ENCODE results near the gene KLF5.

The KLF5 gene

DNA sequence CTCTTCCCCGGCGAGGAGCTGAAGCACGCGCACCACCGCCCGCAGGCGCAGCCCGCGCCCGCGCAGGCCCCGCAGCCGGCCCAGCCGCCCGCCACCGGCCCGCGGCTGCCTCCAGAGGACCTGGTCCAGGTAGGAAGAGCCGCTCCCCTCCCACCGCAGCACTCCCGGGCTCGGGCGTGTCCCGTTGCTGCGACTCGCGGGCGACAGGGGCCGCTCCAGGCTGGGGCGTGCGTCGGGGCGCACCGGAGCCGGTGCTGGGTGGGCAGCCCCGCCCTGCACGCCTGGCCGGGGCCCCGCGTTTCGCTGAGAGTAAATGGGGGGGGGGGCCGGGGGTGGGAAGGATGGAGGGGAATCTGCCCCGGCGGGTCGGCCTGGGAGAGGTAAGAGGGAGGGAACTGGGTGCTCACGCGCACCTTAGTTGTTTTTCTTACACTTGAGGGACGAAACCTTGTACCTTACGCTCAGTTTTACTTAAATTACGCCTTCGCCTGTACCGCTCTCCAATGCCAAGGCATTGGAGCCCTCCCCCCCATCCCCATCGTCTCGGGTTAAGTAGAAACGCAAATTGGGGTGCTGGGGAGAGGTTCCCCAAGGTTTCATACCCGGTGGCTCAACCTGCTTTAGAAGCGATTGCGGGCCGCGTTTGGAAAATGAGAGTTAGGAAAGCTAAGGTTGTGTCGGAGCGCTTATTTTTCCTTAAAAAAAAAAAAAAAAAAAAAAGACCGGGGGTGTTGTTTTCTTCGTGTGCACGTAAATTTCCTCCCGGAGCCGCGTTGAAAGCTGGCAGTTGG, 850 bp downstream of the KLF5 start:
- peak; percentile 26 for DNase-seq (ENCODE audit: low spot score)

- DNase-seq (ENCODE audit: low spot score), result peak; percentile 31
Observed at GRCh38 chr13:73060251-73061160, 1.7 kb downstream of the KLF5 start.

- no peak for DNase-seq (ENCODE audit: low spot score)
Observed at GRCh38 chr13:73061473-73061872, 2.7 kb downstream of the KLF5 start.

- DNase-seq (ENCODE audit: low spot score), result no peak
Observed at GRCh38 chr13:73061876-73062275, 3.1 kb downstream of the KLF5 start.

DNA sequence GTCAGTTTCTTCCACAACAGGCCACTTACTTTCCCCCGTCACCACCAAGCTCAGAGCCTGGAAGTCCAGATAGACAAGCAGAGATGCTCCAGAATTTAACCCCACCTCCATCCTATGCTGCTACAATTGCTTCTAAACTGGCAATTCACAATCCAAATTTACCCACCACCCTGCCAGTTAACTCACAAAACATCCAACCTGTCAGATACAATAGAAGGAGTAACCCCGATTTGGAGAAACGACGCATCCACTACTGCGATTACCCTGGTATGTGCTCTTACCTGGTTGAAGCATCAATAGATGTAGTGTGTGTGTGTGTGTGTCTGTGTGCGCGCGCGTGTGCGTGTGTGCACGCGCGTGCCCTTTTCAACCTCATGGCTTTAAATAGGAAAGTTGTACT, 3.7 kb downstream of the KLF5 start:
- no peak for DNase-seq (ENCODE audit: low spot score)

DNA sequence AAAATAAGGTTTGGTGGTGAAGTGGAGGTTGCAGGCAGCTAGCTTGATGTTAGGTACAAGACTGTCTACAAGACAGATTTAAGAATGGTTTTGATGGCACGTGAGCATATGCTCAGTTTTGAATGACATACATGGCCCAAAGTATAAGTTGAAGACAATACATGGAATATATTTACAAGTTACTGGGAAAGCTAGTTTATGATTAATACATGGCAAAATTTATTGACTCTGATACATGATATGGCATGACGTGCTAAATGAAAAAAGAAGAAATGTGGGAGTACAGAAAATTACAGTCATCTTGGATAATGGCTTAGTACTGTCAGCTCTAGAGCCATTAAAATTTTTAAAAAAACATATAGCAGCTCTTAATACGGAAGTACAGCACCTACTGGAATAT, 4.4 kb downstream of the KLF5 start:
- DNase-seq (ENCODE audit: low spot score), result no peak

DNA sequence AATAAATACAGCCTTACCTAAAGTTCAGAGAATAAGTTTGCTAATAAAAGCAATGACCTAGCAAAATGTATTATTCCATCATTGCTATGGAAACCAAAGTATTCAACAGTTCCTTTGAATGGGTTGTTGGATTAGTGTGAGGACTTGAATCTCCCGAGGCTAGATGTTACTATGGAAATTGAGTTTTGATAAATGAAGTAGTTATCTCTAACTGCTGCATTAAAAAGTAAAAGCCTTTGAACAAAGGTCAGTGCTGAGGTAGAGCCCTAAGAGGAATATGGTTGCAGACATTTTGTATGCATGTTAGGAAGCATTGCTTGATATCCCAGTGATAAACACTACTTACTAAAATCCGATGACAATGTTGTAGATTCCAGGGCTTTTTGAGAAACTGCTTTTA, 6.2 kb downstream of the KLF5 start:
- DNase-seq (ENCODE audit: low spot score), result no peak

- DNase-seq (ENCODE audit: low spot score), result no peak
Observed at GRCh38 chr13:73065665-73066340, 7.0 kb downstream of the KLF5 start.

- DNase-seq (ENCODE audit: low spot score), result no peak
Observed at GRCh38 chr13:73069206-73069805, 10.5 kb downstream of the KLF5 start.

DNA sequence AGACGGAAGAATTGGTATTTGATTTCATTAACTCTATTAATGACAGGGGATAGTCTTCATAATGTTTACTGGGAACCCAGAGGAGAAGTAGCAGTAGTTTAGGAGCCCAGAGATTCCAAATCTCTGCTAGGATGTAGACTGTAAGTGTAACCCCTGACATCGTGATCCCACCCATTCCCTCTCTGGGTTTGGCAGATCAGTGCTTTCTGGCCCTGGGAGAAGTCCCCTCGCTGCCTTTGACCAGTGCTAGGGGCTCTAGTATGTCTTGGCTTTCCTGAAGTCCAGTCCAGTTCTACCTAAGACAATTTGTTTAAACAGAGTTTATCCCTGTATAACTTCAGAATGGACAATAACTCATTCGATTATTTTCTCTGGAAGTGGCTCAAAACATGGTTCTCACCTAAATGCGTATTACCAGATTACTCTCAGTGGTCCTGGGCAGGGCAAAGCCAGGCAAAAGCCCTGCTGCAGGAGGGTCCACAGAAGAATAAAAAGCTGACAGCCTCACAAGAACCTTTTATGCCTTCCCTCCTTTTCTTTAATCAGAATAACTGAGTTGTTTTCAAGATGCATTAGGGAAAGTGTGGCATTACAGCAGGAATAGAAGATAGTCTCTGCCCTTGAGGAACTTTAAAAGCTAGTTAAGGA, 11.8 kb downstream of the KLF5 start:
- no peak for DNase-seq (ENCODE audit: low spot score)

GRCh38 chr13:73072239-73072900, 13.6 kb downstream of the KLF5 start:
- no peak for DNase-seq (ENCODE audit: low spot score)

GRCh38 chr13:73073050-73073449, 14.2 kb downstream of the KLF5 start:
- no peak for DNase-seq (ENCODE audit: low spot score)

- no peak for DNase-seq (ENCODE audit: low spot score)
Observed at GRCh38 chr13:73074014-73074413, 15.2 kb downstream of the KLF5 start.

DNA sequence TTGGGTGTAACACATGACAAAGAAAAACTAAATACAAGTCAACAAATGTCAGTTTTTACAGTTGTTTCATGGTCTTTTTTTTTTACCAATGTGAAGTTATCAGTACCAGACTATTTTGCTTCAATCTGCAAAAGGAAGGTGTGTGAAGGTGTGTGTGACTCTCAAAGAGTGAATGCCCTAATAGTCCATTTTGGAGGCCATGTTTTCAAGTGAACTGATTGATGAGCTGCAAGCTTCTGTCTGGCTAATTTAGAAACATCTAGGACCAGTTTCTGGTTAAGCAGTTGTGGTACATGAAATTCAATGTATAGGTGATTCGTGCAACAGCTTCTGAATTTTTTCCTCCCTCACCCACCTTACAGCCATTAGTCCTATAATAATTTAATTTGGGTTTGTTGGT, 16.1 kb downstream of the KLF5 start:
- DNase-seq (ENCODE audit: low spot score), result no peak

DNA sequence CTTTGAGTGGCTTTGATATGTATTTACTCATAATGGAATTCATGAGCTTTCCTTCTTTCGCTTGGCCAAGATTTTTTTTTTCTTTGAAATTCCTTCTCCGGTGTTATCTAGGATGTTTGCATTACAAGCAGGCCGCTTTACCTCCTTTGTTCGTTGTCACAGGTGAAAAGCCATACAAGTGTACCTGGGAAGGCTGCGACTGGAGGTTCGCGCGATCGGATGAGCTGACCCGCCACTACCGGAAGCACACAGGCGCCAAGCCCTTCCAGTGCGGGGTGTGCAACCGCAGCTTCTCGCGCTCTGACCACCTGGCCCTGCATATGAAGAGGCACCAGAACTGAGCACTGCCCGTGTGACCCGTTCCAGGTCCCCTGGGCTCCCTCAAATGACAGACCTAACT, 16.7 kb downstream of the KLF5 start:
- DNase-seq (ENCODE audit: low spot score), result no peak

DNA sequence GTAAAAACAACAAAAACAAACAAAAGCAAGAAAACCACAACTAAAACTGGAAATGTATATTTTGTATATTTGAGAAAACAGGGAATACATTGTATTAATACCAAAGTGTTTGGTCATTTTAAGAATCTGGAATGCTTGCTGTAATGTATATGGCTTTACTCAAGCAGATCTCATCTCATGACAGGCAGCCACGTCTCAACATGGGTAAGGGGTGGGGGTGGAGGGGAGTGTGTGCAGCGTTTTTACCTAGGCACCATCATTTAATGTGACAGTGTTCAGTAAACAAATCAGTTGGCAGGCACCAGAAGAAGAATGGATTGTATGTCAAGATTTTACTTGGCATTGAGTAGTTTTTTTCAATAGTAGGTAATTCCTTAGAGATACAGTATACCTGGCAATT, 17.1 kb downstream of the KLF5 start:
- DNase-seq (ENCODE audit: low spot score), result no peak

DNA sequence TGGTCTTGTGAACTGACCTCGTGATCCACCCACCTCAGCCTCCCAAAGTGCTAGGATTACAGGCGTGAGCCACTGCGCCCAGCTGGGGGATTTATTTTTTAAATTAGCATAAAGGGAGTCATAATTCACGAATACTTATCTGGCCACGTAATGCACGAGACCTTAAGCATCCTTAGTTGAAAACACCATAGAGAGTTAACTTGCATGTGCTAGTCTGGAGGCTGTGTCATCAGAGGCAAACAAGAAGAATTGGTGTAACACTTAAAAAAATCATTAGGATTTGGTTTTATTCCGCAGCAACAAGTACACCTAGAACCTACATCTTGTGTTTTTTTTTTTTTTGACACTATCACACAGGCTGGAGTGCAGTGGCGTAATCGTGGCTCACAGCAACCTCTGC, 19.1 kb downstream of the KLF5 start:
- DNase-seq (ENCODE audit: low spot score), result no peak

DNA sequence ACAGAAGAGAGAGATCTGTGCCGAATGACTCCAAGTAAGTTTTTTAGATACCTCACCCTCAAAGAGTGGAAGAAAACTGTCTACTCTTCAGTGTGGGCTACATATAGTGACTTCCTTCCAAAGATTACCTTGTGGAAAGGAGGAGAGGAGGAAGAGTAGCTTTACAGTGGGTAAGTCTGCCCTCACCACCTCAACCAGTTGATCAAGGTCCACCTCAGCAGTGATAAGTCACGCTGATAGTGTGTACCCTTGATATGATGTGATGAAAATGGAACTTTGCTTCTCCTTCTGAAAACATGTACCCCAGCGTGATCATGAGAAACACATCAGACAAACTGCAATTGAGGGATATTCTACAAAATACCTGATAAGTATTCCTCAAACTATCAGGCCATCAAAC, 20.6 kb downstream of the KLF5 start:
- DNase-seq (ENCODE audit: low spot score), result no peak

DNA sequence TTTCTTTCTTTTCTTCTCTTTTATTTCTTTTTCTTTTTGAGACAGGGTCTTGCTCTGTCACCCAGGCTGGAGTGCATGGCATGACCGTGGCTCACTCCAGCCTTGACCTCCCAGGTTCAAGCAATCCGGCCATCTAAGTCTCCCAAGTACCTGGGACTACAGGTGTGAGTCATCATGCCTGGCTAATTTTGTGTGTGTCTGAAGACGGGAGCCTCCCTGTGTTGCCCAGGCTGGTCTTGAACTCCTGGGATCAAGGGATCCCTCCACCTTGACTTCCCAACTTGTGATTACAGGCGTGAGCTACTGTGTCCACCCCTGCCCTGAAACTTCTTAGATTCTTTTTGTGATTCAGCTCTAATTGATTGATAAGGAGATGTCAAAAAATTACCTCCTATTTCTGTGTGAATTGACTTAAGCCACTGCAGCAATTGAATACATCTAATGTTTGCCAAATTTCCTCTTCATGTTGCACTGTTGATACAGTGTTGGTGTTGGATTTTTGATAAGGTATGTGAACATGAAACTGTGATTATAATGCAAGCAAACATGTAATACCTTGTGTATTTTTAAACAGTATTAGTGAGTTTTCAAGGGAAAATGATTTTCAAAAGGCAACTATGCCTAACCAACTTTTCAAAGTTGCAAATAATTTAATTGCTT, 22.6 kb downstream of the KLF5 start:
- no peak for DNase-seq (ENCODE audit: low spot score)

DNA sequence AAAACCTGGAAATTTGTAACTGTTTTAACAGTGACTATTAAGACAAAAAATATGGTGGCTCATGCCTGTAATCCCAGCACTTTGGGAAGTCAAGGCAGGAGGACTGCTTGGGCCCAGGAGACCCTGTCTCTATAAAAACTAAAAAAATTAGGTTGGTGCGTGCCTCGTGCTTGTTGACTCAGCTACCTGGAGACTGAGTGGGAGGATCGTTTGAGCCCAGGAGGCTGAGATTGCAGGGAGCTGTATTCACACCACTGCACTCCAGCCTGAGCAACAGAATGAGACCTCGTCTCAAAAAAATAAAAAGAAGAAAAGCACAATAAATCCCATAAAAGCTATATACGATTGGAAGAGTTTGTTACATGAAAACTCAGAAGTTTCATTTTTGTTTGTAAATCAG, 23.7 kb downstream of the KLF5 start:
- no peak for DNase-seq (ENCODE audit: low spot score)

DNA sequence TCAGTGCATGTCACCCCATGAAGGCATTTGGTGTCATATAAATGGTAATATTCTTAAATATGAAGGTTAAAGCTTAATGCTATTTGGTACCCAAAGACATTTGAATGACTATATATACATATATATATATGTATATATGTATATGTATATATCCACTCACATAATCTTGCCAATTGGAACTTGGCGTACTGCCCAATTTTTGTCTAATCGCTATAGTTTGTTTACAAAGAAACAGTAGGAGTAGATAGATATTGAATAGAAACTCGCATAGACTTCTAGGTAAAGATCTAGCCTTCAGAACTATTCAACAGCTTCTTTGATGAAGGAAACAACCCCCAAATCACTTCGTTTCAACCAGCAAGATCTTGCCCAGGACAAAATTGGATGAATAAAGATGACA, 24.1 kb downstream of the KLF5 start:
- no peak for DNase-seq (ENCODE audit: low spot score)

Data from kidney capillary endothelial cell (primary cell).